Heart right ventricle (tissue), 16 donors: ENCODE data around the gene SLC26A11. TPM values are rescaled to one million over a fixed set of nuclear protein-coding genes. Genes with fewer than 3 reads are reported as not detected.
A peak's percentile ranks its signal among the peaks of the same experiment; 100 is the strongest.

ENCODE experiments used
- ATAC-seq, 8 donors: fragments of 200-7000 bp; cut with Tn5 transposase; one replicate each; pipeline ENCODE4 v1.9.1; 2020; ENCODE audit warnings: mild to moderate bottlenecking in 8 of 8, moderate library complexity in 8 of 8, moderate number of reproducible peaks in 1 of 8
- DNase-seq, 2 donors: peaks; one replicate each; pipeline ENCODE4 v3.0.0-alpha.2; 2020
- H3K27ac ChIP-seq, 10 donors: fragments of 200-600 bp; sonication (generic) in 2 of 10; one replicate each; pipeline versions ENCODE4 v1.5.0 to v1.8.0; 2020 to 2022; ENCODE audit warnings: mild to moderate bottlenecking in 3 of 10
- H3K27me3 ChIP-seq, 7 donors: fragments of 200-600 bp; one replicate each; pipeline ENCODE4 v1.8.0; 2021 to 2022; ENCODE audit warnings: mild to moderate bottlenecking in 2 of 7
- H3K36me3 ChIP-seq, 9 donors: fragments of 200-600 bp; sonication (generic) in 1 of 9; one replicate each; pipeline versions ENCODE4 v1.5.0 to v1.8.0; 2020 to 2022; ENCODE audit warnings: mild to moderate bottlenecking in 2 of 9
- H3K4me1 ChIP-seq, 9 donors: fragments of 200-600 bp; sonication (generic) in 1 of 9; one replicate each; pipeline versions ENCODE4 v1.5.0 to v1.8.0; 2020 to 2022; ENCODE audit warnings: mild to moderate bottlenecking in 4 of 9
- H3K4me3 ChIP-seq, 10 donors: fragments of 200-600 bp; sonication (generic) in 2 of 10; one replicate each; pipeline versions ENCODE4 v1.5.0 to v1.8.0; 2020 to 2022; ENCODE audit warnings: mild to moderate bottlenecking in 7 of 10, moderate library complexity in 2 of 10
- H3K9me3 ChIP-seq, 11 donors: fragments of 200-600 bp in 10 of 11; sonication (generic) in 2 of 11; one replicate each; pipeline versions ENCODE4 v1.5.0 to v1.8.0; 2013 to 2022; ENCODE audit warnings: mild to moderate bottlenecking in 2 of 11, control low read depth in 1 of 11, moderate library complexity in 1 of 11
- WGBS, 2 donors: extraction: QIAGEN DNeasy Blood & Tissue Kit; methylation state at CpG; one replicate each; pipeline ENCODE4 v1.1.7; 2013; ENCODE audit warnings: inconsistent platforms in 1 of 2; 5-methylcytosine and 5-hydroxymethylcytosine counted together
- intact Hi-C, 10 donors: fragments of 100-400 bp; cut with DNase I; formaldehyde crosslinking; loops; one replicate each; pipeline versions ENCODE4 v1.11.1 to v1.14.2; 2022
- polyA plus RNA-seq, 2 donors: library from polyadenylated mRNA; stranded (reverse); fragments of 200-250 nt; gene quantifications; one replicate each; pipeline ENCODE4 v1.2.3, GENCODE V29; 2013
- total RNA-seq, 10 donors: library from RNA; stranded (reverse); fragmentation: NEBNext Ultra II Directional in 3 of 10; extraction: Animal tissue kit (Norgen Biotek cat#: 25700) in 3 of 10; gene quantifications; one replicate each; pipeline versions ENCODE4 v1.2.1 to v1.2.4, GENCODE V29; 2021 to 2023
- TF ChIP-seq, protein P1 (sequence below), 9 donors: fragments of 200-600 bp; sonication (generic) in 2 of 9; IDR thresholded peaks; one replicate each; pipeline versions ENCODE4 v1.5.0 to v1.8.0; 2021 to 2022; ENCODE audit warnings: antibody characterized with exemption in 9 of 9, mild to moderate bottlenecking in 5 of 9, moderate library complexity in 1 of 9
- donor health status: Arrhythmogenic right ventricular cardiomyopathy.
- donor health status: ischemic (EF 13 %, LVEDD 7.1; RV severe dilation, severe dysfunction).
- donor health status: healthy with polysubstance abuse.
- donor health status: DM: no; HTN: yes; CAD: no.
- donor health status: DM: no; HTN: no; CAD: no.
- donor health status: ischemic (EF 25% LVEDD 6.9; RV normal size, moderate dysfunction).
- donor health status: ischemic (EF 25% LVEDD 5.7; RV mildly dilated, moderate dysfunction).
- donor health status: healthy.
- donor health status: DM: yes; HTN: yes; CAD: no.
- donor health status: Ischemic cardiomyopathy.
- donor health status: ischemic (EF 35%, LVEDD 5.7; RV mildly dilated, moderate dysfunction).
- donor health status: nonischemic (EF 11% LVEDD 7.7; RV severe dilation, severe dysfunction).
- donor health status: DM: yes; HTN: yes; CAD: no.
- donor health status: PGD.
- donor health status: ischemic (EF 29% LVEDD 5.4; RV normal size, mild dysfunction).
- donor health status: nonischemic (EF 23%, LVEDD 6.1; RV moderate dilation, normal function).

The SLC26A11 gene
- total and polyA plus RNA-seq, 12 donors, result 3.0 to 8.6 (median 5.1) TPM

DNA sequence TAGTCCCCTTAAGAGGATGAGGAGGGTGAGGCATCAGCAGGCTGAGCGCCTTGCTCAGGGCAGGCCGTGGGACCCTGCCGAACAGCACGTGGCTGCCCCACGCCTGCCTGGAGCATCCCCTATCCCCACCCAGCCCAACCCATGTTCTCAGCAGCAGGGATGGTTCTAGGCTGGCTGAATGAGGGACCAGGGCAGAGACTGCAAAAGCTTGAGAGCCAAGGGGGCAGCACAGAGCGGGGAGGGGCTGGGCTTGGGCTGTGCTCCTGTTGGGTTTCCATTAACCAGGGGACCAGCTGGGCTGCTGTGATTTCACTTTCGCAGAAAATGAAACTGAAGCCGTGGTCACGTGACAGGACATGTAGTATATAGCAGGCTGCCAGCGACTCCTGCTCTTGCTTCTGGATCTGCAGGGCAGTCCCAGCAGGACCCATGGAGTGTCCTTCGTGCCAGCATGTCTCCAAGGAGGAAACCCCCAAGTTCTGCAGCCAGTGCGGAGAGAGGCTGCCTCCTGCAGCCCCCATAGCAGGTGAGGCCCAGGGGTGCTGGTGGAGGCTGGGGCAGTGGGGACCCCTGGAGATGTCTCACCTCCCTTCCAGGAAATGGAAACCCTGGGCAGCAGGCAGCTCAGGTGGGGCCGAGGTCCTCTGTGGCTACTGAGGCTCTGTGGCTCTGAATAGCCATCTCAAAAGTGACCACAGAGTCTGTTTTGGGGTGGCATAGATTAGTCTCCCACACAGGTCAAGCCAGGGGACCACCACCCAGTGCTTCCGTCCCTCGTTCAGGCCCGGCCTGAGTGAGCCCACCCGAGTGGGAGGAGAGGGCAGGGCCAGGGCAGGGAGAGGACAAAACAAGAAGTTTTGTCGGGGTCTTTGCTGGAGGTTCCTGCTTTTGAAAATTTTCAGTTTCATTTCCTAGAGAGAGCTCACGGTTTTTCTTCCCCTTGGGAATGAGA, 43.3 kb downstream of the SLC26A11 start:
- peak overlapping the region; percentile 26 to 100 (median 62) for H3K4me3 ChIP-seq
- peak; percentile 63 to 92 for DNase-seq
- H3K27me3 ChIP-seq, result no peaks in the 10 kb centered on the region
- 33 to 61% methylated on average over 19 of the region's 19 CpGs for WGBS, 2 donors
- TF ChIP-seq, protein P1, sequence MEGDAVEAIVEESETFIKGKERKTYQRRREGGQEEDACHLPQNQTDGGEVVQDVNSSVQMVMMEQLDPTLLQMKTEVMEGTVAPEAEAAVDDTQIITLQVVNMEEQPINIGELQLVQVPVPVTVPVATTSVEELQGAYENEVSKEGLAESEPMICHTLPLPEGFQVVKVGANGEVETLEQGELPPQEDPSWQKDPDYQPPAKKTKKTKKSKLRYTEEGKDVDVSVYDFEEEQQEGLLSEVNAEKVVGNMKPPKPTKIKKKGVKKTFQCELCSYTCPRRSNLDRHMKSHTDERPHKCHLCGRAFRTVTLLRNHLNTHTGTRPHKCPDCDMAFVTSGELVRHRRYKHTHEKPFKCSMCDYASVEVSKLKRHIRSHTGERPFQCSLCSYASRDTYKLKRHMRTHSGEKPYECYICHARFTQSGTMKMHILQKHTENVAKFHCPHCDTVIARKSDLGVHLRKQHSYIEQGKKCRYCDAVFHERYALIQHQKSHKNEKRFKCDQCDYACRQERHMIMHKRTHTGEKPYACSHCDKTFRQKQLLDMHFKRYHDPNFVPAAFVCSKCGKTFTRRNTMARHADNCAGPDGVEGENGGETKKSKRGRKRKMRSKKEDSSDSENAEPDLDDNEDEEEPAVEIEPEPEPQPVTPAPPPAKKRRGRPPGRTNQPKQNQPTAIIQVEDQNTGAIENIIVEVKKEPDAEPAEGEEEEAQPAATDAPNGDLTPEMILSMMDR (IDR thresholded peaks at IDR 0.05), result peak in 5 of 9 donors; percentile 4 to 40 (median 27)
- intact Hi-C loops, result loop anchor here in 6 of 10 donors (5.0 to 10.0 kb wide), 4 partner anchors 41 to 119 kb away; partner anchors contain the start of genes EIF4A3 (in 4 of the 6), SGSH (in 1 of the 6) and SLC26A11 (in 1 of the 6)
- peaks cover 13 to 69% (median 47%) of the 10 kb centered on the region in 9 donors for H3K4me1 ChIP-seq
- H3K36me3 ChIP-seq, result peaks cover 0 to 42% (median 0%) of the 10 kb centered on the region in 9 donors
- no peaks in the 10 kb centered on the region for H3K9me3 ChIP-seq
- H3K27ac ChIP-seq, result peak overlapping the region in 9 of 10 donors; percentile 98 to 100 (median 99)
- peak; percentile 44 to 88 (median 74) for ATAC-seq

- TF ChIP-seq, protein P1 (IDR thresholded peaks at IDR 0.05), result no peak
- ATAC-seq (no peak), DNase-seq (no peak)
- peaks cover 13 to 68% (median 47%) of the 10 kb centered on the region in 9 donors for H3K4me1 ChIP-seq
- 68 to 76% methylated on average over 19 of the region's 19 CpGs for WGBS, 2 donors
- intact Hi-C loops, result loop anchor here in 6 of 10 donors (5.0 to 10.0 kb wide), 4 partner anchors 42 to 120 kb away; partner anchors contain the start of genes EIF4A3 (in 4 of the 6), SGSH (in 1 of the 6) and SLC26A11 (in 1 of the 6)
- no peaks in the 10 kb centered on the region for H3K27me3 ChIP-seq
- H3K4me3 ChIP-seq, result peak overlapping the region; percentile 26 to 100 (median 62)
- H3K9me3 ChIP-seq, result no peaks in the 10 kb centered on the region
- H3K27ac ChIP-seq, result peak overlapping the region in 9 of 10 donors; percentile 98 to 100 (median 99)
- H3K36me3 ChIP-seq, result peaks cover 0 to 51% (median 6%) of the 10 kb centered on the region in 9 donors
Observed at GRCh38 chr17:80264205-80265075, 44.2 kb downstream of the SLC26A11 start.

DNA sequence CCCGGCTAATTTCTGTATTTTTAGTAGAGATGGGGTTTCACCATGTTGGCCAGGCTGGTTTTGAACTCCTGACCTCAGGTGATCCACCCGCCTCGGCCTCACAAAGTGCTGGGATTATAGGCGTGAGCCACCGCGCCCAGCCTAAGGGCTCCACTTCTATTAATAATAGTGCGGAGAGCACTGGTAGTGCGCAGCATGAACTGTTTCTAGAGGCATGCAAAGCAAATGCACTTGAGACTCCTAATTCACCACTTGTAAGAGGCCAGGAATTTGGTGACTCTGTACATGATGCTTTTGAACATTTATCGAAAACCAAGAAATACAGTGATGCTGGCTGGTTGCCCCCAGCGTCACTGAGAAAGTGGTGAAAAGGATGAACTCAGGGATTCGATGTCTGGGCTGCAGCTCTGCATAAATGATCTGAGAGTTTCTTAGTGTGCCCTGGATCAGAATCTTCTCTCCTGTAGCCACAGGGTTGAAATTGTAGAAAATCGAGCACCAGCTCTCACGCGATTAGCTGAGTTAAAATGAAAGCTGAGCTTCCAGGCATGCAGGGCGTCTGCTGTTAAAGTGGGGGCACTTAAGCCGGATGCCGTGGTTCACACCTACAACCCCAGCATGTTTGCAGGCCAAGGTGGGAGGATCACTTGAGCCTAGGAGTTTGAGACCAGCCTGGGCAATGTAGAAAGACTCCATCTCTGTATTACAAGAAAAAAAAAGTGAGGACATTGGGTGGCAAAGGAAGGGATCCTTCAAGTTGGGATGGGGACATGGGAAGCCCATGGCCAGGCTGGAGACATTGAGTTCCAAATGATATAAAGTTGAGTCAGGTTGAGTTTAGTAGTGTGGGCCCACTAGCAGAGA, 45.2 kb downstream of the SLC26A11 start:
- no peak for ATAC-seq
- Histone ChIP-seq H3K27ac (peak overlapping the region in 3 of 10 donors; percentile 99 to 100 (median 99)), H3K4me3 (peak overlapping the region in 4 of 10 donors; percentile 61 to 100 (median 93)), H3K4me1 (peaks cover 8 to 68% (median 42%) of the 10 kb centered on the region in 9 donors), H3K9me3 (no peaks in the 10 kb centered on the region), H3K27me3 (no peaks in the 10 kb centered on the region), H3K36me3 (peaks cover 0 to 61% (median 14%) of the 10 kb centered on the region in 9 donors)
- no peak for DNase-seq
- intact Hi-C loops, result loop anchor here in 2 of 10 donors (10.0 kb wide), 2 partner anchors 51 to 121 kb away; partner anchors contain the start of gene EIF4A3 (in 1 of the 2)
- WGBS, 2 donors, result 90 to 92% methylated on average over 17 of the region's 17 CpGs
- TF ChIP-seq, protein P1 (IDR thresholded peaks at IDR 0.05), result no peak
